NCI-H2107 (cell line): ENCODE measurements around the gene WRAP73.
"Not testable (repeated sequence)": the region's sequence is repeated elsewhere in the genome, so short reads cannot be mapped to it uniquely, and the experiment has no call there.

ENCODE experiments used
- DNase-seq: peaks from one replicate; lab custom pipeline; 2025; lab: John Stamatoyannopoulos, UW

The WRAP73 gene

GRCh38 chr1:3630161-3630611, 19.7 kb downstream of the WRAP73 start:
- no peak for DNase-seq

- DNase-seq: no peak
Measured at GRCh38 chr1:3629561-3630160, 20.2 kb downstream of the WRAP73 start.

GRCh38 chr1:3628445-3628844, 21.5 kb downstream of the WRAP73 start:
- no peak for DNase-seq

- DNase-seq: no peak
Measured at GRCh38 chr1:3627515-3628253, 22.2 kb downstream of the WRAP73 start.

GRCh38 chr1:3626025-3626424, 23.9 kb downstream of the WRAP73 start:
- DNase-seq: no peak

- DNase-seq: no peak
Measured at GRCh38 chr1:3625151-3625907, 24.6 kb downstream of the WRAP73 start.

GRCh38 chr1:3624200-3625136, 25.4 kb downstream of the WRAP73 start, which contains the start of gene TPRG1L:
TSS of gene TPRG1L (plus strand) at chr1:3625015. CDS start at chr1:3625073, 58 bp downstream.
- DNase-seq: peak; percentile 43

- no peak for DNase-seq
Measured at GRCh38 chr1:3623441-3624199, 26.3 kb downstream of the WRAP73 start.

- DNase-seq: not testable (repeated sequence)
Measured at GRCh38 chr1:3622102-3622501, 27.8 kb downstream of the WRAP73 start.

GRCh38 chr1:3621151-3621671, 28.7 kb downstream of the WRAP73 start:
- not testable (repeated sequence) for DNase-seq

GRCh38 chr1:3620708-3621107, 29.2 kb downstream of the WRAP73 start:
- no peak for DNase-seq

- no peak for DNase-seq
Measured at GRCh38 chr1:3618881-3619671, 30.8 kb downstream of the WRAP73 start.

- DNase-seq: no peak
Measured at GRCh38 chr1:3618531-3618880, 31.4 kb downstream of the WRAP73 start.

GRCh38 chr1:3617806-3618345, 32.0 kb downstream of the WRAP73 start:
- DNase-seq: no peak

GRCh38 chr1:3616861-3617260, 33.0 kb downstream of the WRAP73 start:
- no peak for DNase-seq

GRCh38 chr1:3614755-3615742, 34.9 kb downstream of the WRAP73 start:
- no peak for DNase-seq

GRCh38 chr1:3612123-3612522, 37.8 kb downstream of the WRAP73 start:
- no peak for DNase-seq
